ENCODE data around the gene PURA.

GRCh38 chr5:140140435-140140834, 26.5 kb downstream of the PURA start:
- TF ChIP-seq CTCF (IDR thresholded peaks at IDR 0.05) (no peak), POLR2A (IDR thresholded peaks at IDR 0.05) (no peak), EP300 (IDR thresholded peaks at IDR 0.05) (no peak), POLR2AphosphoS5 (IDR thresholded peaks at IDR 0.05) (no peak)

All from suprapubic skin (tissue), 4 donors.